Activated CD8-positive, alpha-beta T cell treated with anti-CD3 and anti-CD28 coated beads, Interleukin-2, amount 10 ng/mL, durations not matched to agents 7 days and 5 days (primary cell): Measurements from ENCODE around the gene HOXA3. TPM values are rescaled to one million over a fixed set of nuclear protein-coding genes. Genes with fewer than 3 reads are reported as not detected.

ENCODE experiments used
- ATAC-seq: fragments of 150-1000 bp; cut with Tn5 transposase; one replicate; pipeline ENCODE4 v1.10.0; 2021; ENCODE audit warnings: moderate library complexity
- CTCF ChIA-PET: fragments of 350-600 bp; sonication (Branson Sonifier 250); formaldehyde crosslinking; loops from one replicate; lab custom pipeline; 2021; ENCODE audit warnings: antibody characterized with exemption; lab: Charles Lee
- POLR2A ChIA-PET: fragments of 350-600 bp; sonication (Branson Sonifier 250); formaldehyde crosslinking; loops from one replicate; lab custom pipeline; 2021; ENCODE audit warnings: antibody characterized with exemption; lab: Charles Lee
- DNase-seq: peaks from one replicate; pipeline ENCODE4 v3.0.0-alpha.2; 2020
- H3K27ac Mint-ChIP-seq: one replicate; pipeline ENCODE4 v1.8.0; 2021; ENCODE audit warnings: mild to moderate bottlenecking, mixed read lengths
- H3K27me3 Mint-ChIP-seq: one replicate; pipeline ENCODE4 v1.8.0; 2021; ENCODE audit warnings: low read depth, mixed read lengths
- H3K36me3 Mint-ChIP-seq: one replicate; pipeline ENCODE4 v1.8.0; 2021; ENCODE audit warnings: low read depth, mixed read lengths
- H3K4me1 Mint-ChIP-seq: one replicate; pipeline ENCODE4 v1.8.0; 2021; ENCODE audit warnings: low read depth, mixed read lengths
- H3K4me3 Mint-ChIP-seq: one replicate; pipeline ENCODE4 v1.8.0; 2021; ENCODE audit warnings: mild to moderate bottlenecking, mixed read lengths
- H3K9me3 Mint-ChIP-seq: one replicate; pipeline ENCODE4 v1.8.0; 2022; ENCODE audit warnings: mixed read lengths; ENCODE audit not compliant: insufficient read depth
- total RNA-seq, 2 experiments: library from RNA; stranded (reverse); gene quantifications; one replicate each; pipeline ENCODE4 v1.2.3, GENCODE V29; 2021

Gene HOXA3
- total RNA-seq, 2 experiments from 2014 or later, result not detected

- Mint-ChIP-seq H3K4me1 (peaks cover 28% of the 10 kb centered on the region), H3K36me3 (no peaks in the 10 kb centered on the region), H3K27me3 (peaks cover 67% of the 10 kb centered on the region), H3K27ac (no peak overlapping the region), H3K4me3 (peak overlapping the region; percentile 15), H3K9me3 (no peaks in the 10 kb centered on the region)
- no peak for DNase-seq
- POLR2A ChIA-PET, result no interaction called here
- no peak for ATAC-seq
- CTCF ChIA-PET, result interaction anchor here (1.6 to 1.8 kb wide), 2 partner anchors 466 to 468 kb away, joined by 3 to 4 read pairs; no protein-coding TSS in a partner anchor
These were observed 4.2 kb downstream of the HOXA3 start for GRCh38 chr7:27148031-27148755.

GRCh38 chr7:27147199-27148030 is 5.0 kb downstream of the HOXA3 start, which contains the start of gene HOXA6:
HOXA6 (minus strand) TSS chr7:27147774; CDS start chr7:27147749, 25 bp downstream.
- DNase-seq (no peak), ATAC-seq (no peak)
- POLR2A ChIA-PET, result no interaction called here
- Mint-ChIP-seq H3K36me3 (no peaks in the 10 kb centered on the region), H3K27me3 (peaks cover 64% of the 10 kb centered on the region), H3K9me3 (no peaks in the 10 kb centered on the region), H3K27ac (no peak within 1 kb of the TSS), H3K4me3 (peak within 1 kb of the TSS; percentile 15), H3K4me1 (peaks cover 28% of the 10 kb centered on the region)
- CTCF ChIA-PET, result no interaction called here

- DNase-seq, result no peak
- Mint-ChIP-seq H3K4me3 (no peak overlapping the region), H3K36me3 (no peaks in the 10 kb centered on the region), H3K27ac (no peak overlapping the region), H3K4me1 (peaks cover 21% of the 10 kb centered on the region), H3K9me3 (no peaks in the 10 kb centered on the region), H3K27me3 (peaks cover 57% of the 10 kb centered on the region)
- no peak for ATAC-seq
- ChIA-PET CTCF (no interaction called here), POLR2A (no interaction called here)
These were observed 5.7 kb downstream of the HOXA3 start for GRCh38 chr7:27146491-27147198.

- Mint-ChIP-seq H3K27ac (no peak overlapping the region), H3K36me3 (no peaks in the 10 kb centered on the region), H3K27me3 (peaks cover 51% of the 10 kb centered on the region), H3K4me3 (no peak overlapping the region), H3K4me1 (peaks cover 14% of the 10 kb centered on the region), H3K9me3 (no peaks in the 10 kb centered on the region)
- ATAC-seq (no peak), DNase-seq (no peak)
- ChIA-PET POLR2A (no interaction called here), CTCF (interaction anchor here (0.5 kb wide), 1 partner anchor 298 kb away, joined by 4 read pairs; no protein-coding TSS in a partner anchor)
These were observed 6.4 kb downstream of the HOXA3 start for GRCh38 chr7:27145914-27146412.

DNA sequence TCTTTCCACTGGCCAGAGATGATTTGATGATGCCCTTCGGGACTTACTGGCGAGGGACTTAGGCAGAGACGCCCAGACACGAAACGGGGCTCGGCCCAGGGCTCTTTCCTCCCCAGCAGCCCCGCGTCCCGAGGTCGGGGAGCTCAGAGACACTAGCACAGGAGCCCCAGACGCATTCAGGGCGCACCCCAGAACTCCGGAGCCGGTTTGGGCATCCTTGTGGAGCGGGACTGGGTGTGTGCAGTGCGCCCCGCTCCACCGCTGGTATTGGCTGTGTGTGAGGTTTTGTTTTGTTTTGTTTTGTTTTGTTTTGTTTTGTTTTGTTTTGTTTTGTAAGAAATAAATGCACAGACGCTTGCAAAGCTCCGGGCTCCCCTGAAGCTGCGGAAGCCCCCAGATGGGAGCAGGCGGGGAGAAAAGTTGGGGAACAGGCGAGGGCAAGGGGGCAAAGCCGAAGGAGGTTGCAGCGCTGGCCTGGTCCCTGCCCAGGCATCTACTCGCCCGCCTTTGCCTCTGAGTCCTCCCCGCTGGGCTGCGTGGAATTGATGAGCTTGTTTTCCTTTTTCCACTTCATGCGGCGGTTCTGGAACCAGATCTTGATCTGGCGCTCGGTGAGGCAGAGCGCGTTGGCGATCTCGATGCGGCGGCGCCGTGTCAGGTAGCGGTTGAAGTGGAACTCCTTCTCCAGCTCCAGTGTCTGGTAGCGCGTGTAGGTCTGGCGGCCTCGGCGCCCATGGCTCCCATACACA is 7.0 kb downstream of the HOXA3 start:
- DNase-seq (no peak), ATAC-seq (no peak)
- POLR2A ChIA-PET, result no interaction called here
- CTCF ChIA-PET, result interaction anchor here (0.5 kb wide), 1 partner anchor 298 kb away, joined by 4 read pairs; no protein-coding TSS in a partner anchor
- Mint-ChIP-seq H3K4me3 (no peak overlapping the region), H3K36me3 (no peaks in the 10 kb centered on the region), H3K27ac (no peak overlapping the region), H3K4me1 (peaks cover 8% of the 10 kb centered on the region), H3K9me3 (no peaks in the 10 kb centered on the region), H3K27me3 (peaks cover 46% of the 10 kb centered on the region)

DNA sequence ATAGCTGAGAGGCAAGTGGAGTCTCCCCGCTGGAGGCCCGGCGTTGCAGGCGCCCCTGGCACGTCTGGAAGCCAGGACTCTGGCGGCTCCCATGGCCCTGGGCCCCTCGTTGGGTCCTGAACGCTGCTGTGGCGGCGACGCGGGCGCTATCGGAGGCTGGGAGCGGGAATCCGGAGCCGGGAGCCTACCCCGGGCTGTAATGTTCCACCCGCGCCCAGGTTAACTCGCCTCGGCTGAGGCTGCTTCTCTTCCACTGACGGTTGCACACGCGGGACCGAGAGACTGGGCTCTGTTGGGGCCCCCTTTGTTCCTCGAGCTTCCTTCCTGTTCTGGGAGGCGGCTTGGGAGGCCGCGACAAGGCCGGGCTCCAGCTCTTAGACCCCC is 7.6 kb downstream of the HOXA3 start:
- no peak overlapping the region for H3K27ac Mint-ChIP-seq
- ChIA-PET POLR2A (no interaction called here), CTCF (interaction anchor here (0.8 kb wide), 1 partner anchor 462 kb away, joined by 3 read pairs; no protein-coding TSS in a partner anchor)
- DNase-seq (no peak), ATAC-seq (no peak)
- peaks cover 6% of the 10 kb centered on the region for H3K4me1 Mint-ChIP-seq
- no peaks in the 10 kb centered on the region for H3K9me3 Mint-ChIP-seq
- no peaks in the 10 kb centered on the region for H3K36me3 Mint-ChIP-seq
- no peak overlapping the region for H3K4me3 Mint-ChIP-seq
- H3K27me3 Mint-ChIP-seq, result peaks cover 40% of the 10 kb centered on the region

GRCh38 chr7:27143950-27144780 is 8.2 kb downstream of the HOXA3 start:
- Mint-ChIP-seq H3K4me1 (peaks cover 6% of the 10 kb centered on the region), H3K9me3 (no peaks in the 10 kb centered on the region), H3K27ac (no peak overlapping the region), H3K27me3 (peaks cover 36% of the 10 kb centered on the region), H3K36me3 (no peaks in the 10 kb centered on the region), H3K4me3 (no peak overlapping the region)
- CTCF ChIA-PET, result interaction anchor here (0.8 to 1.0 kb wide), 3 partner anchors 13 to 461 kb away, joined by 3 read pairs; partner anchors contain the start of gene HOXA4
- POLR2A ChIA-PET, result no interaction called here
- DNase-seq (no peak), ATAC-seq (no peak)

DNA sequence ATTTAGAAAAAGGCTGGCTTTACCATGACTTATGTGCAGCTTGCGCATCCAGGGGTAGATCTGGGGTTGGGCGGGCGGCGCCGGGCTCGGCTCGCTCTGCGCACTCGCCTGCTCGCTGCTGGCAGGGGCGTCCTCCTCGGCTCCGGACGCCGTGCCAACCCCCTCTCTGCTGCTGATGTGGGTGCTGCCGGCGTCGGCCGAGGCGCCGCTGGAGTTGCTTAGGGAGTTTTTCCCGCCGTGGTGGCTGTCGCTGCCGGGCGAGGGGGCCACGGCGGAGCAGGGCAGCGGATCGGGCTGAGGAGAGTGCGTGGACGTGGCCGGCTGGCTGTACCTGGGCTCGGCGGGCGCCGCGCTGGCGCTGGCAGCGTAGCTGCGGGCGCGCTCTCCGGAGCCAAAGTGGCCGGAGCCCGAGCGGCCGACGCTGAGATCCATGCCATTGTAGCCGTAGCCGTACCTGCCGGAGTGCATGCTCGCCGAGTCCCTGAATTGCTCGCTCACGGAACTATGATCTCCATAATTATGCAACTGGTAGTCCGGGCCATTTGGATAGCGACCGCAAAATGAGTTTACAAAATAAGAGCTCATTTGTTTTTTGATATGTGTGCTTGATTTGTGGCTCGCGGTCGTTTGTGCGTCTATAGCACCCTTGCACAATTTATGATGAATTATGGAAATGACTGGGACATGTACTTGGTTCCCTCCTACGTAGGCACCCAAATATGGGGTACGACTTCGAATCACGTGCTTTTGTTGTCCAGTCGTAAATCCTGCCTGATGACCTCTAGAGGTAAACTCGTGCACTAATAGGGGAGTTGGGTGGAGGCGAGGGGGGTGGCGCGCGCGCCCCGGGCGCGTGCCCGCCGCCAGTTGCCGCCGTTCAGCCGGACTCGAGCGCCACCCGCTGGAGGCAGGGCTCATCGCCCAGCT is 9.1 kb downstream of the HOXA3 start, which contains the start of gene HOXA5:
Gene HOXA5 (minus strand): TSS at position 659 of the 927 bp plus-strand sequence. CDS start 74 bp downstream, at position 585.
- peaks cover 34% of the 10 kb centered on the region for H3K27me3 Mint-ChIP-seq
- CTCF ChIA-PET, result interaction anchor here (0.9 to 1.0 kb wide), 2 partner anchors 12 to 18 kb away, joined by 3 read pairs; partner anchors contain the start of gene HOXA4
- H3K4me3 Mint-ChIP-seq, result no peak within 1 kb of the TSS

GRCh38 chr7:27142580-27143022 is 9.8 kb downstream of the HOXA3 start:
- ChIA-PET POLR2A (no interaction called here), CTCF (no interaction called here)
- Mint-ChIP-seq H3K36me3 (no peaks in the 10 kb centered on the region), H3K27me3 (peaks cover 32% of the 10 kb centered on the region), H3K4me1 (no peaks in the 10 kb centered on the region), H3K9me3 (no peaks in the 10 kb centered on the region), H3K4me3 (no peak overlapping the region), H3K27ac (no peak overlapping the region)
- ATAC-seq (no peak), DNase-seq (no peak)

More for the DNA sequence above, 9.1 kb downstream of the HOXA3 start, which contains the start of gene HOXA5:
- Mint-ChIP-seq H3K36me3 (no peaks in the 10 kb centered on the region), H3K9me3 (no peaks in the 10 kb centered on the region), H3K27ac (no peak within 1 kb of the TSS), H3K4me1 (peaks cover 3% of the 10 kb centered on the region)
- no peak for ATAC-seq
- no peak for DNase-seq
- POLR2A ChIA-PET, result no interaction called here
